B cell (primary cell): Measurements from ENCODE around the gene MRPL22.

ENCODE experiments used
- CTCF ChIP-seq: fragments of 200-600 bp; IDR thresholded peaks from one replicate; pipeline ENCODE4 v1.8.0; 2022; ENCODE audit warnings: antibody characterized with exemption, mild to moderate bottlenecking
- EZH2 ChIP-seq: IDR thresholded peaks from 2 replicates; pipeline ENCODE4 v1.6.1; 2012; ENCODE audit warnings: borderline replicate concordance, low read depth, mild to moderate bottlenecking, moderate library complexity, low read length; ENCODE audit not compliant: insufficient read depth, poor library complexity, severe bottlenecking

- TF ChIP-seq EZH2 (no peak), CTCF (no peak)
These were observed 70.0 kb downstream of the MRPL22 start for GRCh38 chr5:155010881-155011280.
